ENCODE data around the gene REEP1.

GRCh38 chr2:86194751-86195054 is 142.7 kb downstream of the REEP1 start:
- TF ChIP-seq REST (IDR thresholded peaks at IDR 0.05): no peak
- no peak for TF ChIP-seq BCL3 (IDR thresholded peaks at IDR 0.05)
- TF ChIP-seq SREBF2 (IDR thresholded peaks at IDR 0.05): no peak
- no peak for TF ChIP-seq CTCF (IDR thresholded peaks at IDR 0.05)
- no peak for TF ChIP-seq NR3C1 (IDR thresholded peaks at IDR 0.05)
- TF ChIP-seq CEBPB (IDR thresholded peaks at IDR 0.05): no peak
- no peak for TF ChIP-seq KDM5A (IDR thresholded peaks at IDR 0.05)
